Endothelial cell of umbilical vein (primary cell): ENCODE results near the gene ADAM10. TPM values are rescaled to one million over a fixed set of nuclear protein-coding genes. Genes with fewer than 3 reads are reported as not detected.

ENCODE experiments used
- BruUV-seq: library from RNA; stranded (reverse); fragments of 400-500 nt; replicated peaks from 2 replicates; lab custom pipeline; 2021; lab: Mats Ljungman, UMichigan
- CTCF ChIA-PET: fragments of 300-600, 350-600 bp; sonication (Branson Sonifier 250); formaldehyde crosslinking; loops from one replicate; lab custom pipeline; 2021; ENCODE audit warnings: antibody characterized with exemption, inconsistent platforms; lab: Charles Lee
- POLR2A ChIA-PET: fragments of 300-600, 350-600 bp; sonication (Branson Sonifier 250); formaldehyde crosslinking; loops from one replicate; lab custom pipeline; 2021; ENCODE audit warnings: antibody characterized with exemption, inconsistent platforms; lab: Charles Lee
- DNase-seq: peaks from one replicate; pipeline ENCODE4 v3.0.0-alpha.2; 2011; ENCODE audit warnings: low read depth, low spot score
- FAIRE-seq: peaks from 2 replicates; lab custom pipeline; 2011; peaks lifted over from hg19 to GRCh38; lab: Jason Lieb, UNC
- H2AFZ ChIP-seq: 2 replicates; pipeline ENCODE4 v1.6.0; 2012; ENCODE audit warnings: low read depth, low read length, control low read depth, inconsistent platforms
- H3K27ac ChIP-seq: 2 replicates; pipeline ENCODE4 v1.5.1; 2011; ENCODE audit warnings: low read depth, mild to moderate bottlenecking, control low read depth, low read length, moderate library complexity; ENCODE audit not compliant: insufficient read depth
- H3K27me3 ChIP-seq, 2 experiments: 2 replicates each; pipeline versions ENCODE4 v1.6.0 to v1.6.1; 2011; ENCODE audit warnings: low read length in 2 of 2, mixed read lengths in 1 of 2; ENCODE audit not compliant: control insufficient read depth in 2 of 2, insufficient read depth in 2 of 2
- H3K36me3 ChIP-seq, 2 experiments: 2 replicates in 1 of 2; 3 replicates in 1 of 2; pipeline ENCODE4 v1.5.1; 2011; ENCODE audit warnings: low read length in 2 of 2, mild to moderate bottlenecking in 1 of 2, moderate library complexity in 1 of 2; ENCODE audit not compliant: control insufficient read depth in 2 of 2, insufficient read depth in 2 of 2; ENCODE audit errors: extremely low read depth in 1 of 2
- H3K4me1 ChIP-seq: 3 replicates; pipeline ENCODE4 v1.5.1; 2011; ENCODE audit warnings: mild to moderate bottlenecking, low read length; ENCODE audit not compliant: control insufficient read depth, insufficient read depth; ENCODE audit errors: extremely low read depth
- H3K4me2 ChIP-seq: 2 replicates; pipeline ENCODE4 v1.6.1; 2011; ENCODE audit warnings: low read length, control low read depth, mixed read lengths; ENCODE audit not compliant: insufficient read depth
- H3K4me3 ChIP-seq, 3 experiments: fragments of 200-600 bp in 1 of 3; sonication (generic), shearing (Covaris generic) in 1 of 3; replicated peaks in 1 of 3; 2 replicates each; pipeline ENCODE4 v1.5.1; 2011 to 2016; ENCODE audit warnings: control low read depth in 3 of 3, low read length in 3 of 3, mild to moderate bottlenecking in 2 of 3, inconsistent platforms in 1 of 3, low read depth in 1 of 3, moderate library complexity in 1 of 3; ENCODE audit not compliant: insufficient read depth in 1 of 3
- H3K79me2 ChIP-seq: 2 replicates; pipeline ENCODE4 v1.6.0; 2012; ENCODE audit warnings: low read length, inconsistent platforms; ENCODE audit not compliant: control insufficient read depth, insufficient read depth
- H3K9ac ChIP-seq: replicated peaks from 2 replicates; pipeline ENCODE3; 2011; ENCODE audit warnings: low read length, control low read depth; ENCODE audit not compliant: insufficient read depth; ENCODE audit errors: extremely low read depth
- H3K9me1 ChIP-seq: replicated peaks from 3 replicates; pipeline ENCODE4 v1.6.0; 2011; ENCODE audit warnings: mild to moderate bottlenecking, low read length; ENCODE audit not compliant: control insufficient read depth, insufficient read depth; ENCODE audit errors: extremely low read depth
- H3K9me3 ChIP-seq: replicated peaks from 2 replicates; pipeline ENCODE4 v1.5.1; 2012; ENCODE audit warnings: low read length, inconsistent platforms; ENCODE audit not compliant: control insufficient read depth, insufficient read depth
- H4K20me1 ChIP-seq: replicated peaks from 2 replicates; pipeline ENCODE3; 2011; ENCODE audit warnings: mild to moderate bottlenecking, low read length; ENCODE audit not compliant: control insufficient read depth, insufficient read depth; ENCODE audit errors: extremely low read depth
- EZH2 ChIP-seq: IDR thresholded peaks from 2 replicates; pipeline ENCODE4 v1.6.1; 2012; ENCODE audit warnings: borderline replicate concordance, low read depth, mild to moderate bottlenecking, moderate library complexity, low read length, inconsistent platforms; ENCODE audit not compliant: severe bottlenecking
- FOS ChIP-seq: IDR thresholded peaks from 2 replicates; pipeline ENCODE4 v1.6.1; 2011; ENCODE audit warnings: mild to moderate bottlenecking, low read length, moderate library complexity, borderline replicate concordance; ENCODE audit not compliant: insufficient read depth
- GATA2 ChIP-seq: IDR thresholded peaks from 2 replicates; pipeline ENCODE4 v1.7.0; 2011; ENCODE audit warnings: low read depth, mild to moderate bottlenecking, moderate library complexity, mixed read lengths, low read length; ENCODE audit not compliant: insufficient read length, insufficient read depth
- JUN ChIP-seq: IDR thresholded peaks from 2 replicates; pipeline ENCODE4 v1.6.1; 2011; ENCODE audit warnings: borderline replicate concordance, low read depth; ENCODE audit not compliant: insufficient read length, insufficient read depth
- MYC ChIP-seq: IDR thresholded peaks from one replicate; pipeline ENCODE4 v1.6.1; 2011; ENCODE audit warnings: mild to moderate bottlenecking, low read depth, low read length
- POLR2A ChIP-seq: IDR thresholded peaks from 2 replicates; pipeline ENCODE4 v1.6.1; 2012; ENCODE audit warnings: low read depth, mild to moderate bottlenecking, control low read depth, low read length
- POLR2AphosphoS5 ChIP-seq: IDR thresholded peaks from 2 replicates; pipeline ENCODE4 v1.6.1; 2012; ENCODE audit warnings: low read depth, mild to moderate bottlenecking, control low read depth, low read length, moderate library complexity; ENCODE audit not compliant: insufficient read depth
- dilution Hi-C: fragments of 300-500 bp; cut with MboI; formaldehyde crosslinking; loops from one replicate; pipeline ENCODE4 v1.15.0; 2019; ENCODE audit warnings: low sequenced_read_pairs; ENCODE audit not compliant: extremely low pct_ligation_motif_present
- intact Hi-C: fragments of 100-400 bp; cut with micrococcal nuclease; formaldehyde crosslinking; loops from one replicate; pipeline ENCODE4 v1.10.0; 2022
- polyA plus RNA-seq, 4 experiments: library from polyadenylated mRNA; depleted of rRNA in 3 of 4; stranded (reverse) in 3 of 4; unstranded in 1 of 4; fragments of >200 nt; gene quantifications; 2 replicates each; pipeline versions ENCODE4 v1.2.1 to v1.2.3, GENCODE V29; 2011 to 2012; ENCODE audit warnings: missing spikeins in 1 of 4
- total RNA-seq: library from RNA; stranded (reverse); gene quantifications from 2 replicates; pipeline ENCODE4 v1.2.3, GENCODE V29; 2021
- TF ChIP-seq, protein P1 (sequence below), 2 donors: IDR thresholded peaks; 1 replicate in 1 of 2; 2 replicates in 1 of 2; pipeline ENCODE4 v1.5.1; 2011; ENCODE audit warnings: low read length in 2 of 2, mild to moderate bottlenecking in 2 of 2, moderate library complexity in 2 of 2, control low read depth in 1 of 2, inconsistent platforms in 1 of 2, low read depth in 1 of 2; ENCODE audit not compliant: insufficient read depth in 1 of 2; ENCODE audit errors: extremely low read depth in 1 of 2
- TF ChIP-seq, protein P2 (sequence below): IDR thresholded peaks from 2 replicates; pipeline ENCODE4 v1.6.1; 2011; ENCODE audit not compliant: insufficient read depth, insufficient read length

The ADAM10 gene
- total and polyA plus RNA-seq, 2 donors (not counting 3 experiments of a cell fraction or from before 2014, with no cell fraction given) = 91.3 to 203 TPM

DNA sequence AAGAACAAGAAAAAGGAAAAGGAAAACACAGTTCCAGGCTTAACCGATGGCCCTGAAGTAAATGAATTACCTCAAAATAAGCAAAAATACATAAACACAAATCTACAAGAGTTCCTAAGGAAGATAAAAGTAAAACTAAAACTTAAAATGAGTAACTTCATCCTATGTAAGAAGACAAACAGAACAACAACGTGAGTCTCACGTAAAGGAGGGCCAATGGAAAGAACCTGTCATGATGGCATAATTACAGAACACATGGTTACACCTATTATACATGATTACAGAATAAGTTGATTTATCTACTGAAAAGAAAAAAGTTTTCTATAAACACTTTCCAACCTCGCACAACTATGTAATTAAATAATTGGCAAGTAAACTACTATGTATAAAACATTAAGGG, 42.1 kb downstream of the ADAM10 start:
- H3K27me3 ChIP-seq = no peaks in the 10 kb centered on the region
- CTCF ChIA-PET = no interaction called here
- H4K20me1 ChIP-seq = no peaks in the 10 kb centered on the region
- dilution Hi-C loops = no loop called here
- intact Hi-C loops = no loop called here
- BruUV-seq = no TSS peak
- H3K27ac ChIP-seq = no peak overlapping the region
- H3K4me2 ChIP-seq = no peak overlapping the region
- no peaks in the 10 kb centered on the region for H3K4me1 ChIP-seq
- no peak overlapping the region for H2AFZ ChIP-seq
- no peak for DNase-seq
- no peak overlapping the region for H3K9ac ChIP-seq
- no peak for TF ChIP-seq MYC
- TF ChIP-seq, protein P1, sequence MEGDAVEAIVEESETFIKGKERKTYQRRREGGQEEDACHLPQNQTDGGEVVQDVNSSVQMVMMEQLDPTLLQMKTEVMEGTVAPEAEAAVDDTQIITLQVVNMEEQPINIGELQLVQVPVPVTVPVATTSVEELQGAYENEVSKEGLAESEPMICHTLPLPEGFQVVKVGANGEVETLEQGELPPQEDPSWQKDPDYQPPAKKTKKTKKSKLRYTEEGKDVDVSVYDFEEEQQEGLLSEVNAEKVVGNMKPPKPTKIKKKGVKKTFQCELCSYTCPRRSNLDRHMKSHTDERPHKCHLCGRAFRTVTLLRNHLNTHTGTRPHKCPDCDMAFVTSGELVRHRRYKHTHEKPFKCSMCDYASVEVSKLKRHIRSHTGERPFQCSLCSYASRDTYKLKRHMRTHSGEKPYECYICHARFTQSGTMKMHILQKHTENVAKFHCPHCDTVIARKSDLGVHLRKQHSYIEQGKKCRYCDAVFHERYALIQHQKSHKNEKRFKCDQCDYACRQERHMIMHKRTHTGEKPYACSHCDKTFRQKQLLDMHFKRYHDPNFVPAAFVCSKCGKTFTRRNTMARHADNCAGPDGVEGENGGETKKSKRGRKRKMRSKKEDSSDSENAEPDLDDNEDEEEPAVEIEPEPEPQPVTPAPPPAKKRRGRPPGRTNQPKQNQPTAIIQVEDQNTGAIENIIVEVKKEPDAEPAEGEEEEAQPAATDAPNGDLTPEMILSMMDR (IDR thresholded peaks at IDR 0.05; ENCODE audit: extremely low read depth in 1 of 2, insufficient read depth in 1 of 2, low read depth in 1 of 2, low read length in 2 of 2) = no peak
- no peak for TF ChIP-seq FOS
- TF ChIP-seq EZH2 = no peak
- no peak for TF ChIP-seq GATA2
- no peak for TF ChIP-seq JUN
- TF ChIP-seq, protein P2, sequence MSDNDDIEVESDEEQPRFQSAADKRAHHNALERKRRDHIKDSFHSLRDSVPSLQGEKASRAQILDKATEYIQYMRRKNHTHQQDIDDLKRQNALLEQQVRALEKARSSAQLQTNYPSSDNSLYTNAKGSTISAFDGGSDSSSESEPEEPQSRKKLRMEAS = no peak
- TF ChIP-seq POLR2AphosphoS5 = no peak
- TF ChIP-seq POLR2A = no peak
- no peaks in the 10 kb centered on the region for H3K9me3 ChIP-seq
- H3K36me3 ChIP-seq = no peaks in the 10 kb centered on the region
- no peaks in the 10 kb centered on the region for H3K9me1 ChIP-seq
- POLR2A ChIA-PET = no interaction called here
- no peak for FAIRE-seq
- H3K79me2 ChIP-seq = peaks cover 51% of the 10 kb centered on the region
- no peak overlapping the region for H3K4me3 ChIP-seq
